HUES6 (cell line): ENCODE data around the gene SOX1.

Source experiments
- H3K27ac ChIP-seq: 2 replicates; pipeline ENCODE4 v1.7.0; 2013; ENCODE audit warnings: low read depth, mild to moderate bottlenecking, low read length, inconsistent platforms
- H3K27me3 ChIP-seq: 2 replicates; pipeline ENCODE4 v1.6.1; 2013; ENCODE audit warnings: low read length; ENCODE audit not compliant: control insufficient read depth, insufficient read depth
- H3K36me3 ChIP-seq: 2 replicates; pipeline ENCODE4 v1.6.1; 2013; ENCODE audit warnings: low read length; ENCODE audit not compliant: control insufficient read depth, insufficient read depth
- H3K4me1 ChIP-seq: 2 replicates; pipeline ENCODE4 v1.6.1; 2013; ENCODE audit warnings: low read length; ENCODE audit not compliant: control insufficient read depth, insufficient read depth
- H3K4me3 ChIP-seq: 2 replicates; pipeline ENCODE4 v1.5.1; 2013; ENCODE audit warnings: low read depth, low read length
- H3K9ac ChIP-seq: one replicate; pipeline ENCODE4 v1.6.1; 2013; ENCODE audit warnings: mild to moderate bottlenecking, low read length
- H3K9me3 ChIP-seq: 2 replicates; pipeline ENCODE4 v1.6.1; 2013; ENCODE audit warnings: low read depth, low read length; ENCODE audit not compliant: control insufficient read depth, insufficient read depth

SOX1 gene

GRCh38 chr13:112066624-112067004 is 335 bp upstream of the SOX1 start:
- no peak overlapping the region for H3K27ac ChIP-seq
- H3K4me3 ChIP-seq, result peak overlapping the region; percentile 62
- H3K27me3 ChIP-seq, result peaks cover 98% of the 10 kb centered on the region
- H3K9me3 ChIP-seq, result no peaks in the 10 kb centered on the region
- H3K9ac ChIP-seq, result no peak overlapping the region
- H3K4me1 ChIP-seq, result peaks cover 12% of the 10 kb centered on the region
- no peaks in the 10 kb centered on the region for H3K36me3 ChIP-seq

GRCh38 chr13:112067871-112068539 is 1.1 kb downstream of the SOX1 start:
- Histone ChIP-seq H3K27me3 (peaks cover 94% of the 10 kb centered on the region), H3K9ac (no peak overlapping the region), H3K9me3 (no peaks in the 10 kb centered on the region), H3K27ac (no peak overlapping the region), H3K4me3 (peak overlapping the region; percentile 45; the same call in 1 of the 2 replicates), H3K36me3 (no peaks in the 10 kb centered on the region), H3K4me1 (peaks cover 15% of the 10 kb centered on the region)

GRCh38 chr13:112068540-112069060 is 1.7 kb downstream of the SOX1 start:
- Histone ChIP-seq H3K9me3 (no peaks in the 10 kb centered on the region), H3K27me3 (peaks cover 94% of the 10 kb centered on the region), H3K4me1 (peaks cover 11% of the 10 kb centered on the region; the same call in 1 of the 2 replicates), H3K27ac (no peak overlapping the region), H3K4me3 (peak overlapping the region; percentile 29; the same call in 1 of the 2 replicates), H3K36me3 (no peaks in the 10 kb centered on the region), H3K9ac (no peak overlapping the region)

DNA sequence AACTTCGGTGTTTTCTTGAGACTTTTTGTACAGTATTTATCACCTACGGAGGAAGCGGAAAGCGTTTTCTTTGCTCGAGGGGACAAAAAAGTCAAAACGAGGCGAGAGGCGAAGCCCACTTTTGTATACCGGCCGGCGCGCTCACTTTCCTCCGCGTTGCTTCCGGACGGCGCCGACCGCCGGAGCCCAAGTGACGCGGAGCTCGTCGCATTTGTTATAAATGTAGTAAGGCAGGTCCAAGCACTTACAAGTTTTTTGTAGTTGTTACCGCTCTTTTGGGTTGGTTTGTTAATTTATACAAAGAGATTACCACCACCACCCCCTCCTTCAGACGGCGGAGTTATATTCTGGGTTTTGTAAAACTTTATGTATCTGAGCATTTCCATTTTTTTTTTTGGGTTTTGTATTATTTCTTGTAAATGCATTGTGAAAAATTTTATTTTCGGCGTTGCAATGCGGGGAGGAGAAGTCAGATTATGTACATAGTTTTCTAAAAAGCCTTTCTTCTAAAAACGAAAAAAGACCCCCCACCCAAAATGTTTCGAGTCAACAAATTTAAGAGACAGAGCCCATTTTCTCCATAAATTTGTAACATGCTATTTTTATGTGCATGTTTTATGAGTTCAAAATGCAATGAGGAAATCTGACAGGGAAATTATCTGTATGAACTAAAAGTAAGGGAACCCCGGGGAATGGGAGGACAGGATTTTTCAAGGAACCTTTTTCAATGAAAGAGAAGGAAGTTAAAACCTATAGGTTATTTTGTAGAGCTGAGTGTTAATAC is 2.3 kb downstream of the SOX1 start:
- H3K27me3 ChIP-seq, result peaks cover 94% of the 10 kb centered on the region
- H3K27ac ChIP-seq, result no peak overlapping the region
- H3K9ac ChIP-seq, result no peak overlapping the region
- no peaks in the 10 kb centered on the region for H3K9me3 ChIP-seq
- H3K4me3 ChIP-seq, result peak overlapping the region; percentile 29; the same call in 1 of the 2 replicates
- H3K36me3 ChIP-seq, result no peaks in the 10 kb centered on the region
- peaks cover 16% of the 10 kb centered on the region for H3K4me1 ChIP-seq

GRCh38 chr13:112069845-112070251 is 2.9 kb downstream of the SOX1 start:
- Histone ChIP-seq H3K4me3 (no peak overlapping the region), H3K36me3 (no peaks in the 10 kb centered on the region), H3K9me3 (no peaks in the 10 kb centered on the region), H3K27me3 (peaks cover 94% of the 10 kb centered on the region), H3K27ac (no peak overlapping the region), H3K9ac (no peak overlapping the region), H3K4me1 (peaks cover 22% of the 10 kb centered on the region)

DNA sequence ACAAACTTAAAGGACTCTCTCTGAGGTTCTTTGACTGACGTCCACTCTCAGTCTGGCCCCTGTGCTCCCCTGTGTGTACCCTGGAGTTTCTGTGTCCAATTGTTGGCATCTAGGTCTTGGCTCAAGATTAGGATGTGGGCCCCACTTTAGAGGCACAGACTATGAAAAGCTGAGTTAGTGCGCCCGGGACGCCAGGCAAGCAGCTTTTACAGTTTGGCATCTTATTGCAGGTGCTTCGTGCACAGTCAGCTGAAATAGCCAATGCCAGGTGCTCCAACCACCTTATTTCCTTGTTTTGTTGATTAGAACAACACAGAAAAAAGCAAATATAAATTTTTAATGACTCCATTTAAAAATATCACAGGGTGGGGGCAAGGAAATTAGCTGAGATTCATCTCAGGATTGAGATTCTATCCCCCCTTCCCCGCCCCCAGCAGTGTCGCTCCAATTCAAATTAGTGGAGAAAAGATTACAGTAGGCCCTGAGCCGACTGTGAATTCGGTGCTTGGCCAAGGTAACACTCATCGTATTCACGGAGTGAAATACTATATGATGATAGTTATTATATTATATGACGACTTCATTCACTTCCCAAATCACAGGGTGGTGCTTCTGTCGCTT is 4.3 kb downstream of the SOX1 start:
- Histone ChIP-seq H3K36me3 (no peaks in the 10 kb centered on the region), H3K27ac (no peak overlapping the region), H3K9me3 (no peaks in the 10 kb centered on the region), H3K4me3 (peak overlapping the region; percentile 67), H3K27me3 (peaks cover 94% of the 10 kb centered on the region), H3K4me1 (peaks cover 18% of the 10 kb centered on the region), H3K9ac (no peak overlapping the region)

DNA sequence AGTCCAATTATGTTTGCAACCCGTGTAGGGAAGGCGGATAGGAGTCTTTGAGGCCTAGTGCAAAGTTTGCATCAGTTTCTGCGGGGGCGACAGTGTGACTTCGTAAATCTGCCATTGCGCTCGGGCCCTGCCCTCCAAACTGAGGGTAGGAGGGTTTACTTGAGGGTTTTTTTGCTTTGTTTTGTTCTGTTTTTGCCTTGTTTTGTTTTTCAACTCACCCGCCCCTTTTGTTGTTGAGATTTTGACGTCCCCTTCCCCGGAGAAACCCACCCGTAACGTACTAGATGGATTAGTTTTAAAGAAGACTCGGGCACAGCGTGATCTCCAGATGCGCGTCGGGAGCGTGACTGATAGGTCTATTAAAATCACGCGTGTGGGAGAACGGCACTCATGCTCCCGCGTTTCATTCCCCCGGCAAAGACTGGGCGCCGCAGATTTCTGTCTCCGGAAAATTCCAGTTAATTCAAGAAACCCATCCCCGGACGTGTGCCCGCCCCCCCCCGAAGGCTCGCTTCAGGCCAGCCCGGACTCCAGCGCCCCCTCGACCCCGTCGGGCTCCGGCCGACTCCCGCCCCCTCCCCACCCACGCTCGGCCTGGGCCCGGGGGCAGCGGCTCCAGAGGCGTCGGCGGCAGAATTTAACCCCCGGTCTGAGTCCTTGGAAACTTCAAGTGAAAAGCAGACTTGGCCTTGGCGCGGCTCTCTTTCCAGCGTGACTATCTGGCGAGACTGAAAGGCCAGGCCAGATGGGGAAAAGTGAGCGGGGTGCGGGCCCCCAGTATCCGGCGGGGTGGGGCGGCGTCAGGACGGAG is 5.0 kb downstream of the SOX1 start:
- Histone ChIP-seq H3K9ac (no peak overlapping the region), H3K27me3 (peaks cover 95% of the 10 kb centered on the region), H3K36me3 (no peaks in the 10 kb centered on the region), H3K4me1 (peaks cover 17% of the 10 kb centered on the region), H3K27ac (no peak overlapping the region), H3K9me3 (no peaks in the 10 kb centered on the region), H3K4me3 (peak overlapping the region; percentile 67)

GRCh38 chr13:112072534-112073244 is 5.7 kb downstream of the SOX1 start:
- Histone ChIP-seq H3K4me1 (peaks cover 17% of the 10 kb centered on the region), H3K9ac (peak overlapping the region; percentile 8), H3K36me3 (no peaks in the 10 kb centered on the region), H3K4me3 (peak overlapping the region; percentile 67), H3K27ac (no peak overlapping the region), H3K9me3 (no peaks in the 10 kb centered on the region), H3K27me3 (peaks cover 95% of the 10 kb centered on the region)

- Histone ChIP-seq H3K4me3 (peak overlapping the region; percentile 67), H3K36me3 (no peaks in the 10 kb centered on the region), H3K9me3 (no peaks in the 10 kb centered on the region), H3K4me1 (peaks cover 25% of the 10 kb centered on the region), H3K9ac (peak overlapping the region; percentile 8), H3K27ac (no peak overlapping the region), H3K27me3 (peaks cover 95% of the 10 kb centered on the region)
Observed at GRCh38 chr13:112073245-112074138, 6.5 kb downstream of the SOX1 start.
